UCSD-AML1 (cell line): ENCODE data around the gene MYO1G.

Experiments used
- DNase-seq: peaks from one replicate; lab custom pipeline; 2025; ENCODE audit not compliant: unreplicated experiment; lab: John Stamatoyannopoulos, UW

Gene MYO1G

DNA sequence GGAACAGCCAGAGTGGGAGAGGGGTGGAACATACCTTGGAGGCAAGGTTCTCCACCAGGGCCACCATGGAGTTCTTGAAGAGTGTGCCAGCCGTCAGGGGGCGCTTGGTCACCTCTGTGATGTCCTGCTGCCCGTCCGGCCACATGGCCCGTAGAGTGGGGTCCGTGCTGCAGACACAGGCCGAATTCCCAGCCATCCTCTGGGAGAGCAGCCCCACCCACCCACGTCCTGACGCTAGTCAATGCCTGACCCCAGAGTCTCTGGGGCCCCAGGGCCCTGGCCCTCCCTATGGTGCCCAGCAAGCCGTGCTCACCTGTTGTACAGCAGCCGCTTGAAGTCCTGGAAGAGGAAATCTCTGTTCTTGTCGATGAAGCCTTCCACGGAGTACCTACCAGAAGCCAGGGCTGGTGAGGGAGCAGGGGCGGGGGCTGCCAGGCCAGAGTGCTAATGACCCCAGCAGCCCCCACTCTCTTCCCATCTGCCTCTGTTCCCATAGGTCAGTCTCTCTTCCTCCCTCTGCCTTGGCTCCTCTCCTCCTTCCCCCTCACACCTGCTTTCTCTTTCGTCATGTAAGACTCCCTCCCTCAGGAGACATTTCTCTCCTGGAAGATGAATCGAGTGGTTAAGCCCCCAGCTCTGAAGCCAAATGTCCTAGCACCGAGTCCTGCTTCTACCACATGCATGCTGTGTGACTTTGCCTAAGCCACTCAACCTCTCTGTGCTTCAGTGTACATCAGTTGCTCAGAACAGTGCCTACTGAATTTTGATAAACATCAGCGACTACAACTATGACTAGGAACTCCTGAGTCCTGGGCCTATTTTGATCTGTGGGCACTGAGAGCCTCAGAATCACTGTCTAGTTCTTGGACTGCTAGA, 11.0 kb downstream of the MYO1G start:
- DNase-seq = no peak

GRCh38 chr7:44966731-44967538, 11.9 kb downstream of the MYO1G start:
- DNase-seq = no peak

GRCh38 chr7:44965937-44966730, 12.7 kb downstream of the MYO1G start:
- DNase-seq = no peak

DNA sequence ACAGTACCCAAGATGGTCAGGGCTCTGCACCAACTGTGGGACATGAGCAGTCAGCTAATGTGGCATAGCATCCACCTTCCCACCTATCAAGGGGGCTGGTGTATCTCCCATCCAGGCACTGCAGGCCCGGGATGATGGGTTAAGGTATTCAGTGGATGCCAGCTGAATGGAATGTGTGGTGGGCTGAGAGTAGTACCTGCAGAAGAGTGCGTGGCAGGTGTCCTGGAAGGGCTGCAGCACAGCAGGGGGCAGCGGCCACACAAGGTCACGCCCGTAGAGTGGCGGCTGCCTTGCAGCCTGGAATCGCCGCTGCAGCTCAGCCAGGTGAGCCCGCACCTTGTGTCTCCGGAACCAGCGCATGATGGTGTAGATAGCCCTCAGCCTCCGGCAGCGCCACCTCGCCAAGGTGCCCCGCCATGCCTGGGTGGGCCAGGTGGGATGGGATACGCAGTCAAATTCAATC, 13.3 kb downstream of the MYO1G start:
- no peak for DNase-seq

DNA sequence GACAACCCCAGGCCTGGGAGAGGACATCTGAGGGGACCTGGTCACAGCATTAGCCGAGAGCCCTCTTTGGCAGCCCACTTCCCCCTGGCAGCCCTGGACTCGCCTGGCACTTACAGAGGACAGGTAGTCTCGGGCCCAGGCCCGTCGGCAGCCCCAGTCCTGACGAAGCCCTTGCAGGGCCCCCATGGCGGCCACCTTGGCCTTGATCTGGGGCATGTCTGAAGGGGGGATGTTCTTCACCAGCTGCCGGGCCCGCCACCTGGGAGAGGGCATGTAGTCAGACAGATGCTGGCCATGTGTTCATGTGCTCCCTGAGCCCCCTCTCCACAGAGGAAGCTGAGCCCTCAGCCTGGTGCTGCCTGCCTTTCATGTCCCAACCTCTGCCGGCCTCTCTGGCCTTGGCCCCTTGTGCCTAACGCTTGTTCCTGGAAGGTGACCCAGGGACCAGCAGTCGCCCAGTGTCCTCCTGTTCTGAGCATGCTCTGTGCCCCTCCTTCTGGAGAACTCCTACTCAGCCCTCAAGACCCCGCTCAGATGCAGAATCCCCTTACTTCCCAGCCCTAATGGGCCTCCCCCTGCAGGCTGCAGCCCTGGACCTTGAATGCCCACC, 13.9 kb downstream of the MYO1G start:
- no peak for DNase-seq

- DNase-seq = no peak
These were observed 14.4 kb downstream of the MYO1G start for GRCh38 chr7:44964384-44964830.

DNA sequence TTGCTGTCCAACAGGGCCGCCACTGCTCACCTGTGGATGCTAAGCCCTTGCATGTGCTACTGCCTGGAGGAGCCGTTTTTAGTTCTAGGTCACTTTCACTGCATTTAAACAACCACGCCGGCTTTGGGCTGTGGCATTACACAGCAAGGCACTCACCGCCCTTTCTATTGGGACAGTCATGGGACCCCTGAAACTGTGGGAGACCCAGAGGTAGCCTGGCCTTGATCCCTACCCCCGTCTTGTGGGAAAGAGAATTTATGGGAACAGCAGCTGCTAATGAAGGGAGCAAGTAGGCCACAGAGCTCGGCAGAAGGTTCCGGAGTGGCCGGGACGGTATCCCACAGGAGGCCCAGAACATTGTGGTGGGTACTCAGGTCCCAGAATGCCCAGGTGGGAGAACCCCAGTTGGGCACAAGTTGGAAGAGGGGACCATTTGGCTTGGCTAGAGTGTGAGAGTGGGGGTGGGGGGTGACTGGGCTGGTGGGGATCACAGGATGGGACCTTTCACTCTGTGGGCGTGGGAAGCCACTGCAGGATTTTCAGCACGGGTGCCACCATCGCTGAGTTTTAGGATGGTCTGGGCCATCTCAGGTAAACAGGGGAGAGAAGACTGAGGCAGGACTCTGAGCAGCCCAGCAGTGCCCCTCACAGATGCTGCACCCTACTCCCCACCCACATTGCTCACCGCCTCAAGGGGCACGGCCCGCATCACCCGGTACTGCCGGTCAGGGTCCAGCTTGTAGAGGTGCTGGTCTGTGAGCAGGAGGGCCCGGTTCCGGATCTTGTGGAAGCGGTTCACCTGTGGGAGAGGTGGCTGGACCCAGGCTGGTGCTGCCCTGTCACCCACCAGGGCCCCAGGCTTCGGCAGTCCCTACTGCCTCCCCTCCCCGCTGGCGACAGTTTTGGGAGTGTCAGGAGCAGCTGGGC, 15.2 kb downstream of the MYO1G start:
- no peak for DNase-seq

- DNase-seq = no peak
These were observed 16.1 kb downstream of the MYO1G start for GRCh38 chr7:44962483-44963251.

DNA sequence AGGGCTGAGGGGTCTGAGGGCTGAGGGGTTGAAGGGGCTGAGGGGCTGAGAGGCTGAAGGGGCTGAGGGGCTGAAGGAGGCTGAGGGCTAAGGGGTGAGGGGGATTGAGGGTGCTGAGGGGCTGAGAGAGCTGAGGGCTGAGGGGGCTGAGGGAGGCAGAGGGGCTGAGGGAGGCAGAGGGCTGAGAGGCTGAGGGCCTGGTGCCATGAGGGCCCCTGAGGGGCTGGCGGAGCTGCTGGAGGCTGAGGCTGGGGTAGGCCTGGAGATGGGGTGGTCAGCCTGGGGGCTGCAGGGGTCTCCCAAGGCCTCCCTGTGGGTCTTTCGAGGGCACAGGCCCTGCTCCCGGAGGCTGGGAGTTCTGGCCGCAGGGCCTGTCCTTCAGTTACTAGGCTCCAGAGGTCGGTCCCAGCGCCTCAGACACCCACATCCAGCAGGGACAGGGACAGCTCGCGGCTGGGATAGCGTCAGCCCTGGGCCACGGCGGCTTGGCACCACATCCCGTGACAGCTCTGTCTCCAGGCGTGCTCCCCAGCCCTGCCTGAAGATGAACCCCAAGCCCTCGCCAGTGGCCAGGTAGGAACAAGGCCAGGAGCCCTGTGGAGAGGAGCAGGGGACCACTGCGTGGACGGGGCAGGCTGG, 16.9 kb downstream of the MYO1G start:
- DNase-seq = no peak

DNA sequence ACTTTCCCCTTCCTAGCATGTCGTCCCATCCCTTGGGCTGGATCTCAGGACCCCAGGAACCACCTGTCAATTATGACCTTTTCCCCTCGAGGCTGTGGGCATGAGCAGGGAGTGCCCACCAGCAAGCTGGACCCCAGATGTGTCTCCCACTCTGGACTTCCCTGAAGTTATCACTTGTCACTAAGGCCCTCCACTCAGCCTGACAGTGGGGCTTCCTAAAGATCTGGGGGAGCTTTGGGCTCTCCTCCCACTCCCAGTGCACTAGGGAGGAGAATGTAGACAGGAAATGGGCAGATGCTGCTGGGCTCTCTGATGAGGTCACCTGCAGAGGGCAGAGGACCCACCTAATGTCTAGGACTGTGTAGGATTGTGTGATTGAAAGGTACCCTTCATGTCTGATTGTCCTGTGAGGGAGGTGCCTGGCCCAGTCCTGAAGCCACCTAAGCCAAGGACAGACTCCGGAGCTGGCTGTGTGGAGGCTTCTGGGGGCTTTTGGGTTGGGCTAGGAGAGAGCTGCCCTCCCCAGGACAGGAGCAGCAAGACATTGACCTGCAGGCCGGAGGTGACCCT, 18.7 kb downstream of the MYO1G start:
- no peak for DNase-seq

GRCh38 chr7:44959433-44959951, 19.3 kb downstream of the MYO1G start:
- no peak for DNase-seq

DNA sequence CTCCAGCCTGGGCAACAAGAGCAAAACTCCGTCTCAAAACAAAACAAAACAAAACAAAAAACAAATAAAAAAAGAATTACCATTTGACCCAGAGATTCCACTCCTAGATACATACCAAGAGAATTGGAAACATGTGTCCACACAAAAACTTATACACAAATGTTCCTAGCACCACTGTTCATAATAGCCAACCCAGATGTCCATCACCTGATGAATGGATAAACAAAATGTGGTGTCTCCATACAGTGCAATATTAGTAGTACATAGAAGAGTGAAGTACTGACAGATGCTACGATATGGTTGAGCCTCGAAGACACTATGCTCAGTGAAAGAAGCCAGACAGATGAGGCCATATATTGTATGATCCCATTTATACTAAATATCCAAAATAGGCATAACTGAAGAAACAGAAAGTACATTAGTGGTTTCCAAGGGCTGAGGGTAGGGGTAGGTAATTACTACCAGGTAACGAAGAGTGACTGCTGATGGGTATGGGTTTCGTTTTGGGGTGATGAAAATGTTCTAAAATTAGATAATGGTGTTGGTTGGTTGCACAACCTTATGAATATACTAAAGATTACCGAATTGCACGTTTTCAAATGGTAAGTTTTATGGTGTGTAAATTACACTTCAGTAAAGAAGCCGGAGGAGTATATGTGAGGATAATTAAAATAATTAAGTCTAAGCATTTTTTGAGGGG, 20.0 kb downstream of the MYO1G start:
- DNase-seq = no peak

DNA sequence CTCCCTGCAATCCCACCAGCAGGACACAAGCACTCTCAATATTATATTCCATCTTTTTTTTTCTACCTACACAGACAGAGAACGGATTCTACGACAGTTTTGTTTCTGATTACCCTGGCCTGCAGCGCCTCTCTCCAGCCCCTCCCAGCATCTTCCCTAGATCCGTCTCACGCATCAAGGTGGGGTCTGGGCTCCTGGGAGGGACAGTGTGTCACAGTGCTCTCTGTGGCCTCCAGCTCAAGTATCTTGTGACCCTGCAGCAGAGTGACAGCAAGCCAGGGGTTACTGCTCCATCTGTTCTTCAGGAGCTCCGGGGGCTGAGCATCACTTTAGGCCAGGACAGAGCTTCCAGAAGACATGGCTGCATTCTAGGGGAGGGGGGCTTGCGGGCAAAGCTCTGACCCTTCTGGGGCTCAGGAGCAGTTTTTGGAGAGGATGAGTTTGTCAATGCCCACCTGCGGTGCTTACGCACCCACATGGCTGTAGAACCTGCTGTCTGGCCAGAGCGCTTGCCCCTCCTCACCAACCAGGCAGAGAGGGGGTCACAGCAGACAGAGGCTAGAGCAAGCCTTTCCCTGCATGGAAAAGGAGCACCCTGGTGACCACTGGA, 22.6 kb downstream of the MYO1G start:
- no peak for DNase-seq

DNA sequence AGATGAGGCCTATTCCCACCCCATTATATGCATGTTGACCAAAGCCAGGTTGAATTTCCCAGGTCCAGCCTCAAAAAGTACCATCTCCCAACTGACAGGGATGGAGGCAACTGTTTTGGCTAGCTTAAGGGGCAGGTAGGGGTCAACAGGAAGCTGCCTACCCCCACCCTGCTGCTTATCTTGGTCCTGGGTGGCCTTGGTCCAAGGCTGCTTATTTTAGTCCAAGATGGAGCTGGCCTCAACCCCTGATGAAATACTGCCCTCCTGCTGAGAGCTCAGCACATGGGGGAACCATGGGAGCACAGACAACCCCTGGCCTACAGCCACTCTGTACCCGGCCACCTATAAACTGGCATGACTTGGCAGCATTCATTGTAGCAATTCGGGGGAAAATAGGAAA, 23.1 kb downstream of the MYO1G start:
- no peak for DNase-seq

GRCh38 chr7:44953156-44953555, 25.7 kb downstream of the MYO1G start:
- no peak for DNase-seq

- DNase-seq = no peak
These were observed 29.5 kb downstream of the MYO1G start for GRCh38 chr7:44949303-44949702.

DNA sequence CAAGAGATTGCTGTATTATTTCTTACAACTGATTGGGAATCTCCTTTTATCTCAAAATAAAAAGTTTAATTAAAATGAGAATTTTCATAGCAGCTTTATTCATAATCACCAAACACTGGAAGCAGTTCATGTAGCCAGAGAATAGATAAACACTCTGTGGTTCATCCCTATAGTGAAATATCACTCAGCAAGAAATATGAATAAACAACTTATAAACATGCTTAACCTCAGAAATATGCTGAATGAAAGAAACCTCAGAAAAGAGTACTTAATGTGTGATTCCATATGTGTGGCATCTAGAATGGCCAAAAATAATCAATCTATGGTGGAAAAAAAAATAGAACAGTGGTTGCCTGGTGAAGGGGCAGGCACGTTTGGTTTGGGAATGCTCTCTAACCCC, 33.3 kb downstream of the MYO1G start:
- DNase-seq = no peak
